ENCODE measurements around the gene PHTF2.
"Not testable (repeated sequence)": the region's sequence is repeated elsewhere in the genome, so short reads cannot be mapped to it uniquely, and the experiment has no call there.

GRCh38 chr7:77836425-77836824 lies 37.9 kb downstream of the PHTF2 start:
- TF ChIP-seq CTCF (conservative IDR thresholded peaks at IDR 0.05); ZFX (IDR thresholded peaks at IDR 0.05): not testable (repeated sequence)

All from C4-2B (cell line).